Measurements from ENCODE around the gene ABTB1. TPM values are rescaled to one million over a fixed set of nuclear protein-coding genes. Genes with fewer than 3 reads are reported as not detected.

ABTB1 gene
- total and polyA plus RNA-seq, 7 donors, result 18.0 to 75.3 (median 36.5) TPM

- no peak overlapping the region for H3K27ac ChIP-seq
- H3K4me1 ChIP-seq, result no peaks in the 10 kb centered on the region
- H3K9me3 ChIP-seq, result no peaks in the 10 kb centered on the region
- H3K27me3 ChIP-seq, result no peaks in the 10 kb centered on the region
- peak; percentile 11 for DNase-seq
- intact Hi-C loops (cut with DNase I), result no loop called here
- no peaks in the 10 kb centered on the region for H3K36me3 ChIP-seq
- H3K4me3 ChIP-seq, result no peak overlapping the region
- WGBS, 2 donors, result 73 to 86% methylated on average over 3 of the region's 3 CpGs
- TF ChIP-seq CTCF (IDR thresholded peaks at IDR 0.05) (no peak), POLR2A (IDR thresholded peaks at IDR 0.05) (no peak), POLR2AphosphoS5 (IDR thresholded peaks at IDR 0.05) (no peak), EP300 (IDR thresholded peaks at IDR 0.05) (no peak)
Measured at GRCh38 chr3:127637546-127637945, 35.2 kb upstream of the ABTB1 start.

- H3K27me3 ChIP-seq, result no peaks in the 10 kb centered on the region
- no peak overlapping the region for H3K27ac ChIP-seq
- no peaks in the 10 kb centered on the region for H3K4me1 ChIP-seq
- no peak for DNase-seq
- H3K9me3 ChIP-seq, result no peaks in the 10 kb centered on the region
- no peak overlapping the region for H3K4me3 ChIP-seq
- intact Hi-C loops (cut with DNase I), result no loop called here
- no peak for TF ChIP-seq EP300 (IDR thresholded peaks at IDR 0.05)
- no peak for TF ChIP-seq CTCF (IDR thresholded peaks at IDR 0.05)
- no peak for TF ChIP-seq POLR2A (IDR thresholded peaks at IDR 0.05)
- TF ChIP-seq POLR2AphosphoS5 (IDR thresholded peaks at IDR 0.05), result no peak
- H3K36me3 ChIP-seq, result no peaks in the 10 kb centered on the region
Measured at GRCh38 chr3:127637971-127638370, 34.8 kb upstream of the ABTB1 start.

- H3K27ac ChIP-seq, result no peak overlapping the region
- no peaks in the 10 kb centered on the region for H3K9me3 ChIP-seq
- no peaks in the 10 kb centered on the region for H3K27me3 ChIP-seq
- intact Hi-C loops (cut with DNase I), result no loop called here
- H3K36me3 ChIP-seq, result no peaks in the 10 kb centered on the region
- TF ChIP-seq EP300 (IDR thresholded peaks at IDR 0.05) (no peak), CTCF (IDR thresholded peaks at IDR 0.05) (no peak), POLR2A (IDR thresholded peaks at IDR 0.05) (no peak), POLR2AphosphoS5 (IDR thresholded peaks at IDR 0.05) (no peak)
- no peaks in the 10 kb centered on the region for H3K4me1 ChIP-seq
- peak; percentile 17 for DNase-seq
- no peak overlapping the region for H3K4me3 ChIP-seq
- 90 to 91% methylated on average over 5 of the region's 5 CpGs for WGBS, 2 donors
Measured at GRCh38 chr3:127639173-127640041, 33.3 kb upstream of the ABTB1 start.

- DNase-seq, result peak; percentile 21
- Histone ChIP-seq H3K4me1 (no peaks in the 10 kb centered on the region), H3K27me3 (no peaks in the 10 kb centered on the region), H3K4me3 (no peak overlapping the region), H3K9me3 (no peaks in the 10 kb centered on the region), H3K27ac (no peak overlapping the region), H3K36me3 (no peaks in the 10 kb centered on the region)
- 94 to 96% methylated on average over 3 of the region's 3 CpGs for WGBS, 2 donors
- TF ChIP-seq POLR2A (IDR thresholded peaks at IDR 0.05), result no peak
- TF ChIP-seq CTCF (IDR thresholded peaks at IDR 0.05), result no peak
- no peak for TF ChIP-seq EP300 (IDR thresholded peaks at IDR 0.05)
- no peak for TF ChIP-seq POLR2AphosphoS5 (IDR thresholded peaks at IDR 0.05)
- intact Hi-C loops (cut with DNase I), result no loop called here
Measured at GRCh38 chr3:127640042-127640355, 32.8 kb upstream of the ABTB1 start.

Measured in sigmoid colon (tissue), 7 donors.